NT2/D1 (cell line): ENCODE results near the gene DIDO1.

Experiments
- DNase-seq: peaks from one replicate; pipeline ENCODE4 v3.0.0-alpha.2; 2011; ENCODE audit warnings: low read depth, low spot score
- H3K27me3 ChIP-seq: 2 replicates; pipeline ENCODE4 v1.6.0; 2011; ENCODE audit warnings: mild to moderate bottlenecking; ENCODE audit not compliant: insufficient read length, insufficient read depth
- H3K36me3 ChIP-seq: 2 replicates; pipeline ENCODE4 v1.6.1; 2011; ENCODE audit warnings: mild to moderate bottlenecking, low read length, mixed read lengths; ENCODE audit not compliant: insufficient read depth, insufficient read length
- H3K4me1 ChIP-seq: 2 replicates; pipeline ENCODE4 v1.5.1; 2011; ENCODE audit not compliant: insufficient read depth, insufficient read length
- H3K4me3 ChIP-seq: 2 replicates; pipeline ENCODE4 v1.5.1; 2011; ENCODE audit warnings: low read depth; ENCODE audit not compliant: insufficient read length
- H3K9ac ChIP-seq: 2 replicates; pipeline ENCODE4 v1.6.0; 2011; ENCODE audit warnings: low read depth; ENCODE audit not compliant: insufficient read length
- H3K9me3 ChIP-seq: 2 replicates; pipeline ENCODE4 v1.5.1; 2011; ENCODE audit warnings: mild to moderate bottlenecking, low read length; ENCODE audit not compliant: insufficient read depth
- SUZ12 ChIP-seq: IDR thresholded peaks from 2 replicates; pipeline ENCODE4 v1.6.1; 2011; ENCODE audit not compliant: insufficient read length, insufficient read depth; ENCODE audit errors: extremely low read depth
- YY1 ChIP-seq: IDR thresholded peaks from 2 replicates; pipeline ENCODE4 v1.6.1; 2011; ENCODE audit not compliant: insufficient read length, insufficient read depth
- ZNF274 ChIP-seq: IDR thresholded peaks from 2 replicates; pipeline ENCODE4 v1.6.1; 2011; ENCODE audit warnings: mild to moderate bottlenecking, low read depth, low read length

The DIDO1 gene

DNA sequence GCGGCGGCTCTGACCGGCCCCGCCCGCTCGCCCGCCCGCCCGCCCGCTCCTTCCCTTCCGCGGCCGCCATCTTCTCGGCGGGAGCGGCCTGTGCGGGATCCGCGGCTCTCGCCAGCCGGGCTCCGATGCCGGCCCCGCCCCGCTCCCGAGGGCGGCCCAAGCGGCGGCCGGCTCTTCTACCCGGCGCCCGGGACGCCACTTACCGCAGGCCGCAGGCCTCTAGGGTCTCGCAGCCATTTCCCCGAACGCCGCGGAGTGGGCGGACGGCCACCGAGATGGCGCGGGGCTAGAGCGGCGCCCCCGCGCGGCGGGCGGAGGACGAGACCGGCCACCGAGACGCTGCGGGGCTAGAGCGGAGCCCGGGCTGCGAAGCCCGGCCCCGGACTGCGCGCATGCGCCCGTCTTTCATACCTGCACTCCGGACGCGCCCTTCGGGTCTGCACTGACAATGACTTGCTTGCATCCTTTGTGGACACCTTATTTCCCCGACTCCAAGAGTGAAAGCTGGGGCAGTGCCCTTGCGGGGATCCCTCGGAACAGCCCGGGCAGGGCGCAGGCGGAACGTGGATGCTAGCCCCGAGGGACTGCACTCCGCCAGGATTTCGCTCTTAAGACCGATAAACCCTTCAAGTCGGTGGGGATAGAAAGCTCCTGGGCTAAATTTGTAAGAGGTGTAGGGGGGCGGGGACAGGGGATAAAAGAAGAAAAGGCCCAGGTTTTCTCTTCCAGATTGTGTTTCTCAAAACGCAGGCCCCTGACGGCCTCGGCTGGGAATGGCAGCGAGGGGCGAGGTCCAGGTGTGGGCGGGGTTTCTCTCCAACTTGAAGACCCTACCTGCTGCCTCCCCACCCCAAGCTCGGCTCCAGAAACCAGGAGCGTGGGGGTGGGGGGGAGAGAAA lies at the start of gene DIDO1:
TSS of gene DIDO1 (minus strand) at position 277 of the 899 bp plus-strand sequence.
- Histone ChIP-seq H3K9me3 (no peaks in the 10 kb centered on the region), H3K9ac (peak within 1 kb of the TSS; percentile 98), H3K4me3 (peak within 1 kb of the TSS; percentile 85), H3K4me1 (peaks cover 7% of the 10 kb centered on the region), H3K36me3 (peaks cover 16% of the 10 kb centered on the region), H3K27me3 (no peaks in the 10 kb centered on the region)
- TF ChIP-seq SUZ12 (no peak), YY1 (no peak), ZNF274 (no peak)
- peak; percentile 79 for DNase-seq

DNA sequence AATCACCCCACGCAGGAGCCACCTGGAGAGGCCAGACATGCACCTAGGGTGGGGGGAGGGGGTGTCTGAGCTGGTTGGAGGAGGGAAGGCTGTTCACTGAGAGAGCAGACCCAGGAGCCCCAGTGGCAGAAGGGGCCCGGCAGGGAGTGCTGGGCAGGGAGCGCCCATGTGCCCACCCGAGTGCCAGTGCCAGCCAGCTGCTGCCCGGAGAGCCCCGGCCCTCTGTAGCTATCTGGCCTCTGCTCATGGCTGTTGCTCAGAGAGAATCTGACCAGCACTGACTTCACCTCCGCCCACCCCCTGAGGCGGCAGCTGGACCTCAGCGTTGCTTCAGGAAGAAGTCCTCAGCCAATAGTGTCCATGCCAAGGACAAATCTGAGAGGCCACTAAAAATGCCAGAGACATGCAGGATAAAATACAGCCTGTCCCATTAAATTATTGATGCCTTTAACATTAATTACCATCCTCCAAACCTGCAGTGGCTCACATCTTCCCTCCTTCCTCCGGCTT lies 49.0 kb upstream of the DIDO1 start:
- Histone ChIP-seq H3K9me3 (no peaks in the 10 kb centered on the region), H3K9ac (peak overlapping the region; percentile 9), H3K36me3 (no peaks in the 10 kb centered on the region), H3K4me3 (no peak overlapping the region), H3K4me1 (peaks cover 37% of the 10 kb centered on the region), H3K27me3 (peaks cover 42% of the 10 kb centered on the region)
- no peak for TF ChIP-seq YY1
- TF ChIP-seq SUZ12: no peak
- no peak for TF ChIP-seq ZNF274
- DNase-seq: no peak

DNA sequence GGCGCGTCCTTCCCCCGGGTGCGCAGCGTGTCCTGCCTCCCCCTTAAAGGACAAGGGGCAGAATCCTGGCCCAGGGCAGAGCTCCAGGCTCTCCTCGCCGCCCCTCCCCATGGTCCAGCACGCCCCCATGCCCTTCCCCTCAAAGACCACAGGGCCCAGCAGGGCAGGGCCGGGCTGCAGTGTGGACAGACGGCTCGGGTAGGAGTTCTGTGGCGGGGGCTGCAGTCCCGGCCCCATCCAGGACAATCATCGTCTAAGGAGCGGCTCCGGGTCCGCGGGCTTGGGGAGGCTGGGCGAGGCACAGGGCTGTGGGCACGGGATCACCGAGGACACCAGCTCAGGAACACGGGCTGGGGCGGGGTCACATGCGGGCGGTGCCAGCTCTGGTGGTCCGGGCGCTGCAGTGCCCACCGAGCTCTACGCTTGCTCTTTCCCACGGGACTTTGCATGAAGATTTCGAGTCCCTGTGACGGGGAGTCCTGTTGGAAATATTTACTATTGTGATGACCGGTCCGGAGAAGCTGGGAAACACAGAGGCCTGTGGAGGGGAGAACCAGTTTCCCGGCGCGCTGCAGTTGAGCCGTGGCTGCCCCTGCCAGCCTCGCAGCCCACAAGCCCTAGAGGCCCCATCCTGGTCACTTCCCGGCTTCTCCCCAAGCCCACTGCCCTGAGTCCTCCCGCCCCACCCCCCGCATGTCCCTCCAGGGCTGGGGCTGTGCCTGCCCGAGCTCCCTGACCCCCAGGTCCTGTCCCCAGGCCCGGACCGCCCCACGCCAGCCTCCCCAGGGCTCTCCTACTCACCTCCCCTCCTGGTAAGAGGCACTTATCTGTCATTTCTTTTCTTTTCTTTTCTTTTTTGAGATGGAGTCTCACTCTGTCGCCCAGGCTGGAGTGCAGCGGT lies 46.8 kb upstream of the DIDO1 start:
- H3K9ac ChIP-seq: peak overlapping the region; percentile 65
- peaks cover 39% of the 10 kb centered on the region for H3K27me3 ChIP-seq
- TF ChIP-seq YY1: no peak
- no peak for TF ChIP-seq ZNF274
- TF ChIP-seq SUZ12: no peak
- H3K9me3 ChIP-seq: no peaks in the 10 kb centered on the region
- H3K36me3 ChIP-seq: no peaks in the 10 kb centered on the region
- peak overlapping the region; percentile 41 for H3K4me3 ChIP-seq
- peaks cover 28% of the 10 kb centered on the region for H3K4me1 ChIP-seq
- no peak for DNase-seq

DNA sequence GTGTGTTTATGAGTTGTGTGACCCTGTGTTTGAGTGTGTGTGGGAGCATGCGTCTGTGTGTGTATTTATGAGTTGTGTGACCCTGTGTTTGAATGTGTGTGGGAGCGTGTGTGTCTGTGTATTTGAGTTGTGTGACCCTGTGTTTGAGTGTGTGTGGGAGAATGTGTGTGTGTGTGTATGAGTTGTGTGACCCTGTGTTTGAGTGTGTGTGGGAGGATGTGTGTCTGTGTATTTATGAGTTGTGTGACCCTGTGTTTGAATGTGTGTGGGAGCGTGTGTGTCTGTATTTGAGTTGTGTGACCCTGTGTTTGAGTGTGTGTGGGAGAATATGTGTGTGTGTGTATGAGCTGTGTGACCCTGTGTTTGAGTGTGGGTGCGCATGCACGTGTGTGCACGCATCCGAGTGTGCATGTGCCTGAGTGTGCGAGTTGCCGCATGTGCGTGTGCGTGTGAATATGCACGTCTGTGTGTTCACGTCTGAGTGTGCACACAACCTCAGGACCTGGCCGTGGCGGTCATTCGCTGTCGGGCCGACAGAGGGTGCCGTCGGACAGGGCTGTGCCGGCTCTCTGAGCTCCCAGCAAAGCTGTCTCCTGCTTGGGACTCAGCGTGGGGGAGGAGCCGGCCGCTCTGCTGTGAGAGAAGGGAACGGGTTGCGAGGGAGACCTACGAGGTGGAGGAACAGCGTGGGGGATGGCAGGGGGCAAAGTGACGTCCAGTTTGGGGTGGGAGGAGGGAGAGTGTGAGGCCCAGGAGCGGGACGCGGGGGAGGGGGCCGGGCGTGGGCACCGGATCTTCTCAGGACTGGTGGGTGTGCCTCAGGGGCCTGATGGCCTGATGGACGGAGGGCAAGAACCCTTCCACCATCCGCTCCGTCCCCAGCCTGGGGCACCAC lies 45.9 kb upstream of the DIDO1 start:
- no peak for TF ChIP-seq SUZ12
- no peak for TF ChIP-seq ZNF274
- no peak for TF ChIP-seq YY1
- Histone ChIP-seq H3K9me3 (no peaks in the 10 kb centered on the region), H3K36me3 (no peaks in the 10 kb centered on the region), H3K9ac (peak overlapping the region; percentile 65), H3K27me3 (peaks cover 39% of the 10 kb centered on the region), H3K4me3 (peak overlapping the region; percentile 41), H3K4me1 (peaks cover 28% of the 10 kb centered on the region)
- peak; percentile 83 for DNase-seq

DNA sequence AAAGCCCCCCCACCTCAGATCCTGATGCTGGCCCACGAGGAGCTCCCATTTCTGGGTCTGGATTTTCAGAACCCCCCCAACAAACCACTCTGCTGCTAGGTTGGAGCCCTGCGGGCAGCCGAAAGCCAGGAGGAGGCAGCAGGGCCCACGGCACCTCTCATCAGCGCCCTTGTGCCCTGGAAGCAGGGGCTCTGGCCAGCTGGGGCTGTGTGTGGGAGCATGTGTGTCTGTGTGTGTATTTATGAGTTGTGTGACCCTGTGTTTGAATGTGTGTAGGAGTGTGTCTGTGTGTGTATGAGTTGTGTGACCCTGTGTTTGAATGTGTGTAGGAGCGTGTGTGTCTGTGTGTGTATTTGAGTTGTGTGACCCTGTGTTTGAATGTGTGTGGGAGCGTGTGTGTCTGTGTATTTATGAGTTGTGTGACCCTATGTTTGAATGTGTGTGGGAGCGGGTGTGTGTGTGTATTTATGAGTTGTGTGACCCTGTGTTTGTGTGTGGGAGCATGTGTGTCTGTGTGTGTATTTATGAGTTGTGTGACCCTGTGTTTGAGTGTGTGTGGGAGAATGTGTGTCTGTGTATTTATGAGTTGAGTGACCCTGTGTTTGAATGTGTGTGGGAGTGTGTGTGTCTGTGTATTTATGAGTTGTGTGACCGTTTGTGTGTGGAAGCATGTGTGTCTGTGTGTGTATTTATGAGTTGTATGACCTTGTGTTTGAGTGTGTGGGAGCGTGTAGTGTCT lies 45.1 kb upstream of the DIDO1 start:
- H3K4me1 ChIP-seq: peaks cover 24% of the 10 kb centered on the region
- H3K9ac ChIP-seq: no peak overlapping the region
- TF ChIP-seq SUZ12 (no peak), YY1 (no peak), ZNF274 (no peak)
- no peak for DNase-seq
- H3K4me3 ChIP-seq: no peak overlapping the region
- H3K27me3 ChIP-seq: peaks cover 34% of the 10 kb centered on the region
- no peaks in the 10 kb centered on the region for H3K9me3 ChIP-seq
- no peaks in the 10 kb centered on the region for H3K36me3 ChIP-seq
